HEK293 (cell line): ENCODE data around the gene POTEI.
"Not testable (repeated sequence)": the region's sequence is repeated elsewhere in the genome, so short reads cannot be mapped to it uniquely, and the experiment has no call there.

Experiments
- CTCF ChIA-PET: fragments of 350-600 bp; formaldehyde crosslinking; extraction: SDS; loops from one replicate; lab custom pipeline; 2021; ENCODE audit warnings: antibody characterized with exemption; lab: Yijun Ruan, JAX
- POLR2A ChIA-PET: fragments of 300-600 bp; formaldehyde crosslinking; extraction: SDS; loops from one replicate; lab custom pipeline; 2020; ENCODE audit warnings: antibody characterized with exemption, inconsistent platforms; lab: Yijun Ruan, JAX
- H3K27ac ChIP-seq: fragments of 200-500 bp; sonication (Bioruptor generic); 2 replicates; pipeline ENCODE4 v1.5.1; 2014; ENCODE audit warnings: low read depth, low read length, control low read depth, inconsistent platforms; ENCODE audit errors: extremely low read depth
- H3K36me3 ChIP-seq, 2 experiments: fragments of 200-500 bp in 1 of 2; sonication (Bioruptor generic) in 1 of 2; 1 replicate in 1 of 2; 2 replicates in 1 of 2; pipeline ENCODE4 v1.5.1; 2014 to 2017; ENCODE audit warnings: inconsistent platforms in 2 of 2, low read length in 2 of 2; ENCODE audit not compliant: control insufficient read depth in 2 of 2, insufficient read depth in 1 of 2
- H3K4me1 ChIP-seq: fragments of 200-500 bp; sonication (Bioruptor generic); 2 replicates; pipeline ENCODE4 v1.5.1; 2014; ENCODE audit warnings: mild to moderate bottlenecking, low read length, inconsistent platforms; ENCODE audit not compliant: control insufficient read depth, insufficient read depth
- H3K4me3 ChIP-seq: 2 replicates; pipeline ENCODE4 v1.5.1; 2011; ENCODE audit warnings: low read depth, mild to moderate bottlenecking, control low read depth, low read length, moderate library complexity
- H3K9me3 ChIP-seq: fragments of 200-500 bp; sonication (Bioruptor generic); 2 replicates; pipeline ENCODE4 v1.5.1; 2014; ENCODE audit warnings: low read depth, low read length, inconsistent platforms; ENCODE audit not compliant: control insufficient read depth, insufficient read depth
- ZNF394 ChIP-seq: fragments of 450-650 bp; formaldehyde crosslinking; IDR thresholded peaks from 2 replicates; pipeline ENCODE4 v1.5.1; 2016; ENCODE audit warnings: missing biosample characterization, missing genetic modification characterization, mild to moderate bottlenecking, moderate library complexity, borderline replicate concordance
- ZNF426 ChIP-seq: fragments of 450-650 bp; formaldehyde crosslinking; IDR thresholded peaks from 2 replicates; pipeline ENCODE4 v1.5.1; 2017; ENCODE audit warnings: missing biosample characterization, missing genetic modification characterization, mild to moderate bottlenecking, inconsistent platforms, moderate library complexity
- TF ChIP-seq, protein P1 (sequence below): fragments of 450-650 bp; formaldehyde crosslinking; conservative IDR thresholded peaks from 2 replicates; pipeline ENCODE4 v1.5.1; 2016; ENCODE audit warnings: low read depth, missing biosample characterization, missing genetic modification characterization

The POTEI gene

DNA sequence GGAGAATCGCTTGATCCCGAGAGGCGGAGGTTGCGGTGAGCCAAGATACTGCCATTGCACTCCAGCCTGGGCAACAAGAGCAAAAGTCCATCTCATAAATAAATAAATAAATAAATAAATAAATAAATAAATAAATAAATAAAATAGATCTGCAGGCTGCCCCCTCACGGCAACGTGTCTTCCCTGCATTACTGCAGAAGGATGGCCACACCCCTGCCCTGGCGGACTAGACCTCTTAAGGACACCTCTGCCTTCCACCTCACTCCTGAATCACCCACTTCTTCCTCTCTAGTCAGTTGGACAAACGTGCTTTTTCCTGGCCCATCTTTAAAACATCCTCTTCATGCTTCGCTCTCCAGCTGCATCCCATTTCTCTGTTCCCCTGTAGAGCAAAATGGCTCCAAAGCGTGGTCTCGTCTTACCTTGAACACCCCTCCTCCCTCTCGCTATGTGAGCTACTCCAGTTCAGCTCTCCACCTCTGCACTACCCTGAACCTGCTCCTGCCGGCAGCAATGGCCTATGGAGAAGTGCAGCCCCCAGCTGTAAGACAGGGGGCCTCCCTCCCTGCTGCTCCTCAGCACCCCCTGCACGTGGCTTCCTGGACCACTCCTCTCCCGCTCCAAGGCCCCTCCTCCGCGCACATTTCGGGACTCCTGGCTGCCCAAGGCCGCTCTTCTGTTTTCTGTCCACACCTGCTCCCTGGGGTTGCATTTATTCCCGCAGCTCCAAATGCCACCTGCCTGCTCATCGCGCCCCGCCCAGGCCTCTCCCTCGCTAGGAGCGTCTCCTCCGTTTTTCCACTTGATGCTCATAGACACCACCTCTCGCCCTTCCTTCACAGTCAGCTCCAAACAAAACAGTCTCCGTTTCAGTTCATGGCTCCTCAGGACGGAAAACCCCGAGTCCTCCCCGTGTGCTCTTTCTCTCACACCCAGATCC lies 1.9 kb upstream of the POTEI start:
- H3K4me1 ChIP-seq, POLR2A ChIA-PET, H3K9me3 ChIP-seq, H3K4me3 ChIP-seq, H3K36me3 ChIP-seq, CTCF ChIA-PET, H3K27ac ChIP-seq: not testable (repeated sequence)
- peak; percentile 35; the same call in 1 of the 2 replicates for TF ChIP-seq ZNF394
- peak; percentile 24; the same call in 1 of the 2 replicates for TF ChIP-seq ZNF426 (tag by site-specific recombination)
- TF ChIP-seq, protein P1, sequence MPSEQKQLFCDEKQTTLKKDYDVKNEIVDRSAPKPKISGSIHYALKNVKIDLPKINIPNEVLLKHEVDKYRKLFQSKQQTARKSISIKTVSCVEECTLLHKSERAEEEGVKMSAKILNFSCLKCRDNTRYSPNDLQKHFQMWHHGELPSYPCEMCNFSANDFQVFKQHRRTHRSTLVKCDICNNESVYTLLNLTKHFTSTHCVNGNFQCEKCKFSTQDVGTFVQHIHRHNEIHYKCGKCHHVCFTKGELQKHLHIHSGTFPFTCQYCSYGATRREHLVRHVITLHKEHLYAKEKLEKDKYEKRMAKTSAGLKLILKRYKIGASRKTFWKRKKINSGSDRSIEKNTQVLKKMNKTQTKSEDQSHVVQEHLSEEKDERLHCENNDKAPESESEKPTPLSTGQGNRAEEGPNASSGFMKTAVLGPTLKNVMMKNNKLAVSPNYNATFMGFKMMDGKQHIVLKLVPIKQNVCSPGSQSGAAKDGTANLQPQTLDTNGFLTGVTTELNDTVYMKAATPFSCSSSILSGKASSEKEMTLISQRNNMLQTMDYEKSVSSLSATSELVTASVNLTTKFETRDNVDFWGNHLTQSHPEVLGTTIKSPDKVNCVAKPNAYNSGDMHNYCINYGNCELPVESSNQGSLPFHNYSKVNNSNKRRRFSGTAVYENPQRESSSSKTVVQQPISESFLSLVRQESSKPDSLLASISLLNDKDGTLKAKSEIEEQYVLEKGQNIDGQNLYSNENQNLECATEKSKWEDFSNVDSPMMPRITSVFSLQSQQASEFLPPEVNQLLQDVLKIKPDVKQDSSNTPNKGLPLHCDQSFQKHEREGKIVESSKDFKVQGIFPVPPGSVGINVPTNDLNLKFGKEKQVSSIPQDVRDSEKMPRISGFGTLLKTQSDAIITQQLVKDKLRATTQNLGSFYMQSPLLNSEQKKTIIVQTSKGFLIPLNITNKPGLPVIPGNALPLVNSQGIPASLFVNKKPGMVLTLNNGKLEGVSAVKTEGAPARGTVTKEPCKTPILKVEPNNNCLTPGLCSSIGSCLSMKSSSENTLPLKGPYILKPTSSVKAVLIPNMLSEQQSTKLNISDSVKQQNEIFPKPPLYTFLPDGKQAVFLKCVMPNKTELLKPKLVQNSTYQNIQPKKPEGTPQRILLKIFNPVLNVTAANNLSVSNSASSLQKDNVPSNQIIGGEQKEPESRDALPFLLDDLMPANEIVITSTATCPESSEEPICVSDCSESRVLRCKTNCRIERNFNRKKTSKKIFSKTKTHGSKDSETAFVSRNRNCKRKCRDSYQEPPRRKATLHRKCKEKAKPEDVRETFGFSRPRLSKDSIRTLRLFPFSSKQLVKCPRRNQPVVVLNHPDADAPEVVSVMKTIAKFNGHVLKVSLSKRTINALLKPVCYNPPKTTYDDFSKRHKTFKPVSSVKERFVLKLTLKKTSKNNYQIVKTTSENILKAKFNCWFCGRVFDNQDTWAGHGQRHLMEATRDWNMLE (tag by site-specific recombination), result 0 out of 2 replicates have a peak, but pooled peaks have one; percentile 42

DNA sequence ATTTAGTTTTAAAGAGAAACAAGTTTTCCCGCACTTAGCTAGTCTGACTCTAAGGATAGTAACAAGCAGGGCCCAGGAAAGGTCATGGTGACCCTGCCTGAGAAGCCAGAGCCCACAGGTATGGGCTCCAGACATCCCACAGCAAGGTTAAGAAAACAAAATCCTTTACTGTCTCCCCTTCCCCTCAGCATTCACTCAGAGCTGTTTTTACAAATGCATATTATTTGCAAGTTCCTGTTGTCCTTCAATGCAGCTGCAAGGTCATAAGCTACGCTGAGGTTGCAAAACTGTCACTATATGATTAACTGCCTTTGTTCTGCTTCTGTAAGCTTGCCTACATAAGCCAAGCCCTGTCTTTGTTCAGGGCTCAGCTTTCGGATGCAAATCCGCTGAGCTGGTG lies 18.1 kb downstream of the POTEI start:
- H3K27ac ChIP-seq, H3K4me1 ChIP-seq, H3K36me3 ChIP-seq, H3K4me3 ChIP-seq, H3K9me3 ChIP-seq, CTCF ChIA-PET, POLR2A ChIA-PET: not testable (repeated sequence)

DNA sequence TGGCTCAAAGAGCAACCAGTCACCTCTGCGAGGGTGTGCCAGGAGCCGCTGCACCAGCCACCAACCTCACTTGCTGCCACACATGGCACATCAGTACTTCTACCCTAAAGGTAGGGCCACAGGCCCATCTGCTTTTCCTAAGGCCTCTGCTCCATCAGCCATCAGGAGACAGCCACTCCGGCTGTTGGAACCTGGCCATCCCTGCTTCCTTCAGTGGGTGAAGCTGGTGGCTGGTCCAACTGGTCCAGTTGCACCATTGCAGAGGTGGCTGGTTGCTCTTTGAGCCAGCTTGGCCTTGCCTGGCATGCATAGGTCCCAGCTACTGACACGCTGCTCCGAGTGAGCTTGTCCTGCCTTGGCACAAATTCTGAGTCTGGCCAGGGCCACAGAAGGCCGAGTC lies 53.7 kb downstream of the POTEI start:
- H3K36me3 ChIP-seq, H3K4me3 ChIP-seq, POLR2A ChIA-PET, H3K9me3 ChIP-seq, CTCF ChIA-PET, H3K27ac ChIP-seq, H3K4me1 ChIP-seq: not testable (repeated sequence)

DNA sequence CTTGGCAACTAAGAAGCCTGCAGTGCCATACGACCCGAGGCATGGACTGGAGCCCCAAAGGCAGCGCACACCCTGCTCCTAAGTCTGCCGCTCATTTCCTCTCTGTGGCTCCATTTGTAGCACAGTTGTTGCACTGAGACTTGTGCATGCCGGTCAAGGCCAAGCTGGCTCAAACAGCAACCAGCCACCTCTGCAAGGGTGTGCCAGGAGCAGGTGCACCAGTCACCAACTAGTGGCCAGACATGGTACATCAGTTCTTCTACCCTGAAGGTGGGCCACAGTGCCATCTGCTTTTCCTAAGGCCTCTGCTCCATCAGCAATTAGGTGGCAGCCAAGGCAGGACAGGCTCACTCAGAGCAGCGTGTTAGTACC lies 54.4 kb downstream of the POTEI start:
- H3K27ac ChIP-seq, H3K4me1 ChIP-seq, H3K36me3 ChIP-seq, POLR2A ChIA-PET, H3K9me3 ChIP-seq, H3K4me3 ChIP-seq, CTCF ChIA-PET: not testable (repeated sequence)

DNA sequence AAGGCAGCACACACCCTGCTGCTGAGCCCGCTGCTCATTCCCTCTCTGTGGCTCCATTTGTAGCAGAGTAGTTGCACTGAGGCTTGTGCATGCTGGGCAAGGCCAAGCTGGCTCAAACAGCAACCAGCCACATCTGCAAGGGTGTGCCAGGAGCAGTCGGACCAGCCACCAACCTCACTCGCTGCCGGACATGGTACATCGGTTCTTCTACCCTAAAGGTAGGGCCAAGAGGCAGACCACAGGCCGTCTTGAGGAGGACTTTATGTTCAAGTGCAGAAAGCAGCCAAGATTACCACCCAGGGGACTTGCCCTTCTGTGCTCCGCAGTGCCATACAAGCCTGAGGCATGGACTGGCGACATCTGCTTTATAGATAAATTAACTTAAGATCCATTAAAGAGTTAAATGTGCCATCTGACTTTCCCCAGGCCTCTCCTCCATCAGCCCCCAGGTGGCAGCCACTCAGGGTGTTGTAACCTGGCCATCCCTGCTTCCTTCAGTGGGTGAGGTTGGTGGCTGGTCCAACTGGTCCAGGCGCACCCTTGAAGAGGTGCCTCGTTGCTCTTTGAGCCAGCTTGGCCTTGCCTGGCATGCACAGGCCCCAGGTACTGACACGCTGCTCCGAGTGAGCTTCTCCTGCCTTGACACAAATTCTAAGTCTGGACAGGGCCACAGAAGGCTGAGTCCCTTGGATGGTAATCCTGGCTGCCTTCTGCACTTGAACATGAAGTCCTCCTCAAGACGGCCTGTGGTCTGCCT lies 55.0 kb downstream of the POTEI start:
- H3K4me3 ChIP-seq, H3K4me1 ChIP-seq, H3K27ac ChIP-seq, H3K9me3 ChIP-seq, POLR2A ChIA-PET, H3K36me3 ChIP-seq, CTCF ChIA-PET: not testable (repeated sequence)

DNA sequence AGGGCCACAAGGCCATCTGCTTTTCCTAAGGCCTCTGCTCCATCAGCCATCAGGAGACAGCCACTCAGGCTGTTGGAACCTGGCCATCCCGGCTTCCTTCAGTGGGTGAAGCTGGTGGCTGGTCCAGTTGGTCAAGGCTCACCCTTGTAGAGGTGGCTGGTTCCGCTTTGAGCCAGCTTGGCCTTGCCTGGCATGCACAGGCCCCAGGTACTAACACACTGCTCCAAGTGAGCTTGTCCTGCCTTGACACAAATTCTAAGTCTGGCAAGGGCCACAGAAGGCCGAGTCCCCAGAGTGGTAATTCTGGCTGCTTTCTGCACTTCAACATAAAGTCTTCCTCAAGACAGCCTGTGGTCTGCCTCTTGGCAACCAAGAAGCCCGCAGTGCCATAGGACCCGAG lies 56.2 kb downstream of the POTEI start:
- H3K27ac ChIP-seq, POLR2A ChIA-PET, CTCF ChIA-PET, H3K36me3 ChIP-seq, H3K4me1 ChIP-seq, H3K9me3 ChIP-seq, H3K4me3 ChIP-seq: not testable (repeated sequence)

DNA sequence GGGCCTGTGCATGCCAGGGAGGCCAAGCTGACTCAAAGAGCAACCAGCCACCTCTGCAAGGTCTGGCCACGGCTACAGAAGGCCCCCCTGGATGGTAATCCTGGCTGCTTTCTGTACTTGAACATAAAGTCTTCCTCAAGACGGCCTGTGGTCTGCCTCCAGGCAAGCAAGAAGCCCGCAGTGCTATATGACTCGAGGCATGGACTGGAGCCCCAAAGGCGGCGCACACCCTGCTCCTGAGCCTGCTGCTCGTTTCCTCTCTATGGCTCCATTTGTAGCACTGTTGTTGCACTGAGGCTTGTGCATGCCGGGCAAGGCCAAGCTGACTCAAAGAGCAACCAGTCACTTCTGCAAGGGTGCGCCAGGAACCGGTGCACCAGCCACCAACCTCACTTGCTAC lies 57.3 kb downstream of the POTEI start:
- H3K27ac ChIP-seq, H3K4me1 ChIP-seq, CTCF ChIA-PET, H3K4me3 ChIP-seq, H3K9me3 ChIP-seq, POLR2A ChIA-PET, H3K36me3 ChIP-seq: not testable (repeated sequence)

DNA sequence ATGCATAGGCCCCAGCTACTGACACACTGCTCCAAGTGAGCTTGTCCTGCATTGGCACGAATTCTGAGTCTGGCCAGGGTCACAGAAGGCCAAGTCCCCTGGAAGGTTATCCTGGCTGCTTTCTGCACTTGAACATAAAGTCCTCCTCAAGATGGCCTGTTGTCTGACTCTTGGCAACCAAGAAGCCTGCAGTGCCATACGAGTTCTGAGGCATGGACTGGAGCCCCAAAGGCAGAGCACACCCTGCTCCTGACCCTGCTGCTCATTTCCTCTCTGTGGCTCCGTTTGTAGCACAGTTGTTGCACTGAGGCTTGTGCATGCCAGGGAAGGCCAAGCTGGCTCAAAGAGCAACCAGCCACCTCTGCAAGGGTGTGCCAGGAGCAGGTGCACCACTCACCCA lies 57.9 kb downstream of the POTEI start:
- H3K9me3 ChIP-seq, CTCF ChIA-PET, H3K27ac ChIP-seq, H3K4me3 ChIP-seq, H3K36me3 ChIP-seq, POLR2A ChIA-PET, H3K4me1 ChIP-seq: not testable (repeated sequence)
